D721Med (cell line): Measurements from ENCODE around the gene SLC38A1.

Experiments
- DNase-seq: peaks from one replicate; pipeline ENCODE4 v3.0.0; 2011; ENCODE audit warnings: low spot score; ENCODE audit not compliant: insufficient read length
- FAIRE-seq: peaks from 2 replicates; lab custom pipeline; 2011; peaks lifted over from hg19 to GRCh38; lab: Jason Lieb, UNC
- TF ChIP-seq, protein P1 (sequence below): IDR thresholded peaks from 2 replicates; pipeline ENCODE4 v1.5.1; 2012; ENCODE audit warnings: mild to moderate bottlenecking, control low read depth; ENCODE audit not compliant: insufficient read depth; ENCODE audit errors: missing control alignments

The SLC38A1 gene

DNA sequence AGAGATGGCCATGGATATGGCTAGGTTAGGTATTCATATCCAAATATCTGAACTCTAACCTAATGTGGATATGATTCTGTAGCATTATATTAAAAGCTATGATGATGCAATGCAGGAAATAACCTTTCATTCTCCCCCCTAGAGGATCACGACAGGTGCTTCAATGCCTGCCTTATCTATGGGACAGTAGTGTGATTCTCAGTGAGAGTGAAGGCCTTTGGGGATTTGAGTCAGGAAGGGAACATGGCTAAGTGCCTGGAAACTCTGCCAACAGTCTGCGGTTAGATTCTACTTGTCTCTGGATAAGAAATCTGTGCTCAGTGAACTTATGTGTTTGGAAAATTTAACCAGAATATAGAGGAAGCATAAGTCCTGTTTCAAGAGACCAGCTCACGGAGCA, 81.8 kb downstream of the SLC38A1 start:
- TF ChIP-seq, protein P1, sequence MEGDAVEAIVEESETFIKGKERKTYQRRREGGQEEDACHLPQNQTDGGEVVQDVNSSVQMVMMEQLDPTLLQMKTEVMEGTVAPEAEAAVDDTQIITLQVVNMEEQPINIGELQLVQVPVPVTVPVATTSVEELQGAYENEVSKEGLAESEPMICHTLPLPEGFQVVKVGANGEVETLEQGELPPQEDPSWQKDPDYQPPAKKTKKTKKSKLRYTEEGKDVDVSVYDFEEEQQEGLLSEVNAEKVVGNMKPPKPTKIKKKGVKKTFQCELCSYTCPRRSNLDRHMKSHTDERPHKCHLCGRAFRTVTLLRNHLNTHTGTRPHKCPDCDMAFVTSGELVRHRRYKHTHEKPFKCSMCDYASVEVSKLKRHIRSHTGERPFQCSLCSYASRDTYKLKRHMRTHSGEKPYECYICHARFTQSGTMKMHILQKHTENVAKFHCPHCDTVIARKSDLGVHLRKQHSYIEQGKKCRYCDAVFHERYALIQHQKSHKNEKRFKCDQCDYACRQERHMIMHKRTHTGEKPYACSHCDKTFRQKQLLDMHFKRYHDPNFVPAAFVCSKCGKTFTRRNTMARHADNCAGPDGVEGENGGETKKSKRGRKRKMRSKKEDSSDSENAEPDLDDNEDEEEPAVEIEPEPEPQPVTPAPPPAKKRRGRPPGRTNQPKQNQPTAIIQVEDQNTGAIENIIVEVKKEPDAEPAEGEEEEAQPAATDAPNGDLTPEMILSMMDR: no peak
- FAIRE-seq (no peak), DNase-seq (no peak)

DNA sequence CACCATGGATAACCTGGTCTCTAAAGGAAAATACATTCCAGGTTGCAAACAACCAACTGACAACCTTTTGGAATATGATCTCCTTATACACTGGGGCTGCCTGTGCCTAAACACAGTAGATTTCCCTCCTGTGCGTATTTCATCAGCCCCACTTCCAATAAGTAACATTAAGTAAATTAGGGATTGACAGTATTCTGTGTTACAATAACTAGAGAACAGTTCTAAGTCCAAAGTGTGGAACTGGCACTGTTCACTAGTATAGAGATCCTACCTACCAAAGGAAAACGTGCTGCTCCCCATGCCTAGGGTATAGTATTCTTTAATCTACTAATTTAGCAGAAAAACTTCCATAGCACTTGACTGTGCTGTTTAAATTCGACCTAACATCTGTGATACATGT, 82.8 kb downstream of the SLC38A1 start:
- TF ChIP-seq, protein P1: no peak
- FAIRE-seq (no peak), DNase-seq (no peak)

DNA sequence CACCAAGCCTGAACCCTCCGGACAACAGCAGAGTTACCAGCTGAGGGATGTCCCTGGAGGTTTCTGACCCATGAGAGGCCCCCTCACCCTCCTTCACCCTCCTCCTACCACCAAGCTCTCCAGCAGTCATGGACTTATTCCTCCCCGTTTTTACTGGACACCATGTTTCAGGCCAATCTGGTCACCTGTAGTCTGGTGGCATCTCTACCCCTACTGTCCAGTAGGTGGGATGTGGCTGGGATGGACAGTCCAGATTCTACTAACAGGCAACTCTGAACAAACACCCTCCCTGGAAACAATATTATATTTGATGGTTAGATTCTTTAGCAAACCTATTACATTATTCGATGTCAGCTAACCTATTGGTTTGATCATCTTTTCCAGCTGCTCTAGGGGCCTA, 83.2 kb downstream of the SLC38A1 start:
- TF ChIP-seq, protein P1: no peak
- no peak for DNase-seq
- FAIRE-seq: no peak

DNA sequence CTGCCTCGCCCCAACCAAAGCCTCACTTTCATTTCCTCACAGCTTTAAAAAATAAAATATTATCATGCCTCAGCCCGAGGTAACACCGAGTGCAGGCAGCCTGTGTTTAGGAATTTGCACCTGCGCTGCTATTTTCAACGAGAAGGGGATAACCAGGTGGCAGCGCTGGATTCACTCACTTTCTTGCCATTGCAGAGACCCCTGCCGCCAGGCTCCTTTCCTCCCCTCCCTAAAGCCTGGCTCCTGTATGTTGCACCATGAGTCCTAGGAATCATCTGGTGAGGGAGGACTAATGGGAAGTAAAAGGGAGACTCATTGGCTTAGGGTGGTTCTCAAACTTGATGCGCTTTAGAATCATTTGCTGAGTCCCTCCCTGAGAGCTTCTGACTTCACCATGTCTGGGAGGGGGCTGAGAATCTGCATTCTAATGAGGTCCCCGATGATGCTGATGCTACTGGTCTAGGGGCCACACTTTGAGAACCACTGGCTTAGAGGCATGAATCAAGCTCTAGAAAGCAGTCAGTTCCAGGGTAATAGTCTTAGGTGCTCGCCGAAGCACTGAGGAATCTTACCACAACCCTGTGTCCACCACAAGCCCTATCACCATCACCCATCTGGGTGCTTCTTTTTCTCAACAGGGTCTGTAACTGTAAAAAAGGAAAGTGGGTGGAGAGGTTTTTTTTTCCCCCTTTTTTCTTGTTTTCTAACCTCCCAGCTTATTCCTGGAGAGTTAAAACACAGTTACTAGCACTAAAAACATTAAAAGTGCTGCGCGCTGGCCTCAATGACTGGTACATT, 83.8 kb downstream of the SLC38A1 start:
- FAIRE-seq (no peak), DNase-seq (no peak)
- TF ChIP-seq, protein P1: no peak

DNA sequence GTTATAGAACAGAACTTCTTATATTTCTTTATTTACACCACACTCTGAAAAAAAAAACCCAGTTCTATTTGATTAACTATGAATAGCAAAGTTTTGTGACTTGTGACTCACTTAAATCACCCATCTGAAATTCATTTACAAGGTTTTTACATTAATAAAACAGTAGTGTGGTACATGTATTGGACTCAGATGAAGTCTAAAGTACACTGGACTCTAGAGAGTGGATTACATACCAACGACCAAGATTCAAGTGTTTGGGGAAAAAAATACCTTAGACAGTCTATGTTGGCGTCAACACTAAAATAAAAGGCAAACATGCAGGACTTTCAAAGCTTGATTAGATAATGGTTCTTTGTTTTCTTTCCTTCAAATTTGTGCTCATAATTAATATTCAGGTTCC, 85.7 kb downstream of the SLC38A1 start:
- FAIRE-seq (no peak), DNase-seq (no peak)
- TF ChIP-seq, protein P1: no peak

DNA sequence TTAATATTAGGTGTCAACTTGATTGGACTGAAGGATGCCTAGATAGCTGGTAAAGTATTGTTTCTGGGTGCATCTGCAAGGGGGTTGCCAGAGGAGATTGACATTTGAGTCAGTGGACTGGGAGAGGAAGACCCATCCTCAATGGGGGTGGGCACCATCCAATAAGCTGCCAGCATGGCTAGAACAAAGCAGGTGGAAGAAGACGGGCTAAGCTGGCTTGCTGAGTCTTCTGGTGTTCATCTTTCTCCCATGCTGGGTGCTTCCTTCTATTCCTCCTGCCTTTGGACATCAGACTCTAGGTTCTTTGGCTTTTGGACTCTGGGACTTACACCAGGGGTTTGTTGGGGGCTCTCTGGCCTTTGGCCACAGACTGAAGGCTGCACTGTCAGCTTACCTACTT, 87.4 kb downstream of the SLC38A1 start:
- DNase-seq: no peak
- TF ChIP-seq, protein P1: no peak
- no peak for FAIRE-seq
